ENCODE measurements around the gene FAM9C.
"Not testable (repeated sequence)": the region's sequence is repeated elsewhere in the genome, so short reads cannot be mapped to it uniquely, and the experiment has no call there.

FAM9C gene

DNA sequence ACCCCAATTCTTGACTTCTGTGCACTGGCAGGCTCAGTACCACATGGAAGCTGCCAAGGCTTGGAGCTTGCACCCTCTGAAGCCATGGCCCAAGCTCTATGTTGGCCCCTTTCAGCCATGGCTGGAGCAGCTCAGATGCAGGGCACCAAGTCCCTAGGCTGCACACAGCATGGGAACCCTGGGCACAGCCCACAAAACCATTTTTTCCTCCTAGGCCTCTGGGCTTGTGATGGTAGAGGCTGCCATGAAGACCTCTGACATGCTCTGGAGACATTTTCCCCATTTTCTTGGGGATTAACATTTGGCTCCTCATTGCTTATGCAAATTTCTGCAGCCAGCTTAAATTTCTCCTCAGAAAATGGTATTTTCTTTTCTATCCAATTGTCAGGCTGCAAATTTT, 17.9 kb upstream of the FAM9C start:
- H3K4me3 ChIP-seq (ENCODE audit: low read depth, low read length); H3K9me3 ChIP-seq (ENCODE audit: control insufficient read depth, insufficient read depth, low read depth, low read length); POLR2A ChIA-PET; H3K4me1 ChIP-seq (ENCODE audit: control insufficient read depth, insufficient read depth, low read length); H3K27ac ChIP-seq (ENCODE audit: extremely low read depth, low read depth, low read length); H3K36me3 ChIP-seq (ENCODE audit: control insufficient read depth in 2 of 2, insufficient read depth in 1 of 2, low read length in 2 of 2): not testable (repeated sequence)
- CTCF ChIA-PET, result interaction anchor here (0.6 kb wide), 1 partner anchor 233 kb away, joined by 3 read pairs; no protein-coding TSS in a partner anchor
- TF ChIP-seq SETDB1 (IDR thresholded peaks at IDR 0.05; ENCODE audit: insufficient read length, low read length) (peak; percentile 45), ZNF585B (tag by site-specific recombination; IDR thresholded peaks at IDR 0.05) (peak; percentile 87)

DNA sequence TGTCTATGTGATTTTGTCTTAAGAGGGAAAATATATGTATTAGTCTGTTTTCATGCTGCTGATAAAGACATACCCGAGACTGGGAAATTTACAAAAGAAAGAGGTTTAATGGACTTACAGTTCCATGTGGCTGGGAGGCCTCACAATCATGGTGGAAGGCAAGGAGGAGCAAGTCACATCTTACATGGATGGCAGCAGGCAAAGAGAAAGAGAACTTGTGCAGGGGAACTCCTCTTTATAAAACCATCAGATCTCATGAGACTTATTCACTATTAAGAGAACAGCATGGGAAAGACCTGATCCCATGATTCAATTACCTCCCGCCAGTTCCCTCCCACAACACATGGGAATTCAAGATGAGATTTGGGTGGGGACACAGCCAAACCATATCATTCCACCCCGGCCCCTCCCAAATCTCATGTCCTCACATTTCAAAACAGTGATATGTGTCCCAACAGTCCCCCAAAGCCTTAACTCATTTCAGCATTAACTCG, 16.8 kb upstream of the FAM9C start:
- peak; percentile 81 for TF ChIP-seq SETDB1 (IDR thresholded peaks at IDR 0.05; ENCODE audit: insufficient read length, low read length)
- H3K4me1 ChIP-seq (ENCODE audit: control insufficient read depth, insufficient read depth, low read length); POLR2A ChIA-PET; H3K27ac ChIP-seq (ENCODE audit: extremely low read depth, low read depth, low read length); H3K4me3 ChIP-seq (ENCODE audit: low read depth, low read length); H3K36me3 ChIP-seq (ENCODE audit: control insufficient read depth in 2 of 2, insufficient read depth in 1 of 2, low read length in 2 of 2); H3K9me3 ChIP-seq (ENCODE audit: control insufficient read depth, insufficient read depth, low read depth, low read length): not testable (repeated sequence)
- CTCF ChIA-PET, result interaction anchor here (0.5 to 1.2 kb wide), 2 partner anchors 9 to 115 kb away, joined by 4 to 5 read pairs; no protein-coding TSS in a partner anchor

DNA sequence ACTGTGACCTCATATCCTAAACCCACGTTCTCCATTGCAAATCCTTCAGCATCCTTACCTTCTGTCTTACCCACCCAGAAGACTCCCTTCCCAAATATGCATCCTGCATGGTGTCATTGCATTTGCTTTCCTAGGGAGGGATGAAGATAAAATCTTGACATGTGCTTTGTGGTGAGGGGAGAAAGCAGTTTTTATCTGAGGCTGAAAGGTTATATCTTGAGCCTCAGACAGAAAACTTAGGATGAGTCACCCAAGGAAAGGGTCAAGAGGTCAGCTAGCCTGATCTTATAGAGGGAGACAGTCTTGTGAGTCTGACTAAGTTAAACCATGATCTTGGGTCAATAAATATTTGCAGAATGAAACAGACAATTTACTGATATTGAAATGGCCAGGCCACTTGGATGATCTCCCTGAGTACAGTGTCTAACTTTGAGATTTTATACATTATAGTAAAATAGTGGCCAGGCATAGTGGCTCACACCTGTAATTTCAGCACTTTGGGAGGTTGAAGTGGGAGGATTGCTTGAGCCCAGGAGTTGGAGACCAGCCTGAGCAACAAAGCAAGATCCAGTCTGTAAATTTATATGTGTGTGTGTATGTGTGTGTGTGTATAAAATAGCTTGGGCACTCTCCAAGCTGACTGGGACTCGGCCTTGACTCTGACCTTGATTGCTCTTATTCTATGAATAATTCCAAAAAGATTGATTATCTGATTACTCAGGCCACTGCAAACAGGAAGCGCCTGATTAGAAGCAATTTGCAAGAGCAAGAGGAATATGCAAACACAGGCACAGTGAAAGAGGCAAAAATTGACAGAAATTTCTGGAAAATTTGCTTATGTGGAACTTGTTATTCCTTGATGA, 15.4 kb upstream of the FAM9C start:
- CTCF ChIA-PET, result interaction anchor here (0.6 to 1.9 kb wide), 7 partner anchors 10 to 156 kb away, joined by 3 to 5 read pairs (median 3); no protein-coding TSS in a partner anchor
- Histone ChIP-seq H3K9me3 (ENCODE audit: control insufficient read depth, insufficient read depth, low read depth, low read length) (no peaks in the 10 kb centered on the region), H3K4me1 (ENCODE audit: control insufficient read depth, insufficient read depth, low read length) (peaks cover 6% of the 10 kb centered on the region; the same call in 1 of the 2 replicates), H3K27ac (ENCODE audit: extremely low read depth, low read depth, low read length) (no peak overlapping the region), H3K4me3 (ENCODE audit: low read depth, low read length) (no peak overlapping the region), H3K36me3 (ENCODE audit: control insufficient read depth in 2 of 2, insufficient read depth in 1 of 2, low read length in 2 of 2) (no peaks in the 10 kb centered on the region)
- POLR2A ChIA-PET, result interaction anchor here (0.6 kb wide), 1 partner anchor 112 kb away, joined by 3 read pairs; no protein-coding TSS in a partner anchor
- no peak for TF ChIP-seq ZNF341 (tag by site-specific recombination; IDR thresholded peaks at IDR 0.05; ENCODE audit: low read depth)
- no peak for TF ChIP-seq ZNF155 (tag by site-specific recombination; IDR thresholded peaks at IDR 0.05)
- no peak for TF ChIP-seq ZNF561 (tag by site-specific recombination; IDR thresholded peaks at IDR 0.05; ENCODE audit: borderline replicate concordance)
- TF ChIP-seq, protein P1, sequence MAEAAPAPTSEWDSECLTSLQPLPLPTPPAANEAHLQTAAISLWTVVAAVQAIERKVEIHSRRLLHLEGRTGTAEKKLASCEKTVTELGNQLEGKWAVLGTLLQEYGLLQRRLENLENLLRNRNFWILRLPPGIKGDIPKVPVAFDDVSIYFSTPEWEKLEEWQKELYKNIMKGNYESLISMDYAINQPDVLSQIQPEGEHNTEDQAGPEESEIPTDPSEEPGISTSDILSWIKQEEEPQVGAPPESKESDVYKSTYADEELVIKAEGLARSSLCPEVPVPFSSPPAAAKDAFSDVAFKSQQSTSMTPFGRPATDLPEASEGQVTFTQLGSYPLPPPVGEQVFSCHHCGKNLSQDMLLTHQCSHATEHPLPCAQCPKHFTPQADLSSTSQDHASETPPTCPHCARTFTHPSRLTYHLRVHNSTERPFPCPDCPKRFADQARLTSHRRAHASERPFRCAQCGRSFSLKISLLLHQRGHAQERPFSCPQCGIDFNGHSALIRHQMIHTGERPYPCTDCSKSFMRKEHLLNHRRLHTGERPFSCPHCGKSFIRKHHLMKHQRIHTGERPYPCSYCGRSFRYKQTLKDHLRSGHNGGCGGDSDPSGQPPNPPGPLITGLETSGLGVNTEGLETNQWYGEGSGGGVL (tag by site-specific recombination; IDR thresholded peaks at IDR 0.05), result no peak
- TF ChIP-seq ZNF248 (tag by site-specific recombination; IDR thresholded peaks at IDR 0.05), result no peak
- no peak for TF ChIP-seq ZNF146 (tag by site-specific recombination; IDR thresholded peaks at IDR 0.05)
- TF ChIP-seq WT1 (tag by site-specific recombination; IDR thresholded peaks at IDR 0.05), result no peak
- TF ChIP-seq EGR2 (tag by site-specific recombination; IDR thresholded peaks at IDR 0.05; ENCODE audit: low read depth), result no peak
- TF ChIP-seq, protein P2, sequence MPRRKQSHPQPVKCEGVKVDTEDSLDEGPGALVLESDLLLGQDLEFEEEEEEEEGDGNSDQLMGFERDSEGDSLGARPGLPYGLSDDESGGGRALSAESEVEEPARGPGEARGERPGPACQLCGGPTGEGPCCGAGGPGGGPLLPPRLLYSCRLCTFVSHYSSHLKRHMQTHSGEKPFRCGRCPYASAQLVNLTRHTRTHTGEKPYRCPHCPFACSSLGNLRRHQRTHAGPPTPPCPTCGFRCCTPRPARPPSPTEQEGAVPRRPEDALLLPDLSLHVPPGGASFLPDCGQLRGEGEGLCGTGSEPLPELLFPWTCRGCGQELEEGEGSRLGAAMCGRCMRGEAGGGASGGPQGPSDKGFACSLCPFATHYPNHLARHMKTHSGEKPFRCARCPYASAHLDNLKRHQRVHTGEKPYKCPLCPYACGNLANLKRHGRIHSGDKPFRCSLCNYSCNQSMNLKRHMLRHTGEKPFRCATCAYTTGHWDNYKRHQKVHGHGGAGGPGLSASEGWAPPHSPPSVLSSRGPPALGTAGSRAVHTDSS (tag by site-specific recombination; IDR thresholded peaks at IDR 0.05), result no peak
- TF ChIP-seq, protein P3, sequence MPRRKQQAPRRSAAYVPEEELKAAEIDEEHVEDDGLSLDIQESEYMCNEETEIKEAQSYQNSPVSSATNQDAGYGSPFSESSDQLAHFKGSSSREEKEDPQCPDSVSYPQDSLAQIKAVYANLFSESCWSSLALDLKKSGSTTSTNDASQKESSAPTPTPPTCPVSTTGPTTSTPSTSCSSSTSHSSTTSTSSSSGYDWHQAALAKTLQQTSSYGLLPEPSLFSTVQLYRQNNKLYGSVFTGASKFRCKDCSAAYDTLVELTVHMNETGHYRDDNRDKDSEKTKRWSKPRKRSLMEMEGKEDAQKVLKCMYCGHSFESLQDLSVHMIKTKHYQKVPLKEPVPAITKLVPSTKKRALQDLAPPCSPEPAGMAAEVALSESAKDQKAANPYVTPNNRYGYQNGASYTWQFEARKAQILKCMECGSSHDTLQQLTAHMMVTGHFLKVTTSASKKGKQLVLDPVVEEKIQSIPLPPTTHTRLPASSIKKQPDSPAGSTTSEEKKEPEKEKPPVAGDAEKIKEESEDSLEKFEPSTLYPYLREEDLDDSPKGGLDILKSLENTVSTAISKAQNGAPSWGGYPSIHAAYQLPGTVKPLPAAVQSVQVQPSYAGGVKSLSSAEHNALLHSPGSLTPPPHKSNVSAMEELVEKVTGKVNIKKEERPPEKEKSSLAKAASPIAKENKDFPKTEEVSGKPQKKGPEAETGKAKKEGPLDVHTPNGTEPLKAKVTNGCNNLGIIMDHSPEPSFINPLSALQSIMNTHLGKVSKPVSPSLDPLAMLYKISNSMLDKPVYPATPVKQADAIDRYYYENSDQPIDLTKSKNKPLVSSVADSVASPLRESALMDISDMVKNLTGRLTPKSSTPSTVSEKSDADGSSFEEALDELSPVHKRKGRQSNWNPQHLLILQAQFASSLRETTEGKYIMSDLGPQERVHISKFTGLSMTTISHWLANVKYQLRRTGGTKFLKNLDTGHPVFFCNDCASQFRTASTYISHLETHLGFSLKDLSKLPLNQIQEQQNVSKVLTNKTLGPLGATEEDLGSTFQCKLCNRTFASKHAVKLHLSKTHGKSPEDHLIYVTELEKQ (tag by site-specific recombination; IDR thresholded peaks at IDR 0.05; ENCODE audit: borderline replicate concordance), result no peak
- TF ChIP-seq ZNF473 (tag by site-specific recombination; IDR thresholded peaks at IDR 0.05), result no peak
- no peak for TF ChIP-seq KLF10 (tag by site-specific recombination; IDR thresholded peaks at IDR 0.05)
- TF ChIP-seq ZNF707 (tag by site-specific recombination; IDR thresholded peaks at IDR 0.05), result no peak
